Lung (tissue), 12 donors: ENCODE measurements around the gene SLC2A11. TPM values are rescaled to one million over a fixed set of nuclear protein-coding genes. Genes with fewer than 3 reads are reported as not detected.
A peak's percentile ranks its signal among the peaks of the same experiment; 100 is the strongest.

Source experiments
- ATAC-seq: fragments of 200-7000 bp; cut with Tn5 transposase; one replicate; pipeline ENCODE4 v1.9.1; 2020; ENCODE audit warnings: moderate number of reproducible peaks; ENCODE audit not compliant: insufficient read depth, low FRiP score
- DNase-seq, 3 donors: peaks; one replicate each; pipeline ENCODE4 v3.0.0-alpha.2; 2013 to 2017
- H3K27ac ChIP-seq, 2 donors: one replicate each; pipeline ENCODE4 v1.5.1; 2013; ENCODE audit warnings: mild to moderate bottlenecking in 2 of 2, moderate library complexity in 2 of 2, control low read depth in 1 of 2, inconsistent platforms in 1 of 2, low read depth in 1 of 2, low read length in 1 of 2
- H3K27me3 ChIP-seq, 3 donors: one replicate each; pipeline ENCODE4 v1.5.1; 2013; ENCODE audit warnings: low read length in 2 of 3; ENCODE audit not compliant: control insufficient read depth in 3 of 3, insufficient read depth in 3 of 3
- H3K36me3 ChIP-seq, 4 donors: one replicate each; pipeline ENCODE4 v1.5.1; 2013; ENCODE audit warnings: low read length in 4 of 4, mild to moderate bottlenecking in 1 of 4, moderate library complexity in 1 of 4; ENCODE audit not compliant: control insufficient read depth in 4 of 4, insufficient read depth in 4 of 4
- H3K4me1 ChIP-seq, 5 donors: one replicate each; pipeline ENCODE4 v1.5.1; 2013; ENCODE audit warnings: low read length in 5 of 5, mild to moderate bottlenecking in 2 of 5, moderate library complexity in 1 of 5; ENCODE audit not compliant: control insufficient read depth in 5 of 5, insufficient read depth in 5 of 5
- H3K4me3 ChIP-seq: one replicate; pipeline ENCODE4 v1.5.1; 2013; ENCODE audit warnings: mild to moderate bottlenecking, control low read depth, moderate library complexity
- H3K9ac ChIP-seq, 2 donors: one replicate each; pipeline ENCODE4 v1.5.1; 2013; ENCODE audit warnings: low read length in 2 of 2, control low read depth in 1 of 2; ENCODE audit not compliant: insufficient read depth in 1 of 2
- H3K9me3 ChIP-seq, 4 donors: one replicate each; pipeline ENCODE4 v1.5.1; 2013; ENCODE audit warnings: low read length in 3 of 4, mild to moderate bottlenecking in 1 of 4, moderate library complexity in 1 of 4; ENCODE audit not compliant: control insufficient read depth in 4 of 4, insufficient read depth in 3 of 4
- WGBS, 2 donors: extraction: QIAGEN DNeasy Blood & Tissue Kit; methylation state at CpG; one replicate each; pipeline ENCODE4 v1.1.7; 2013; 5-methylcytosine and 5-hydroxymethylcytosine counted together
- polyA plus RNA-seq, 2 donors: library from polyadenylated mRNA; stranded (reverse); fragments of 200-250 nt; gene quantifications; one replicate each; pipeline ENCODE4 v1.2.1, GENCODE V29; 2013
- total RNA-seq, 2 donors: library from RNA; depleted of rRNA in 1 of 2; stranded (reverse); fragments of >200 nt in 1 of 2; gene quantifications; one replicate each; pipeline ENCODE4 v1.2.1, GENCODE V29; 2014 to 2021
- TF ChIP-seq, protein P1 (sequence below): IDR thresholded peaks from 2 replicates; pipeline ENCODE4 v1.5.1; 2012; ENCODE audit warnings: mild to moderate bottlenecking; ENCODE audit errors: control extremely low read depth, extremely low read depth
- donor health status: control.
- donor health status: control.
- donor health status: Bipolar disorder and iron deficiency.
- donor health status: healthy.
- donor health status: DM: yes; HTN: yes; CAD: no.

Gene SLC2A11
- total and polyA plus RNA-seq, 4 donors = 3.9 to 14.1 (median 10.3) TPM

DNA sequence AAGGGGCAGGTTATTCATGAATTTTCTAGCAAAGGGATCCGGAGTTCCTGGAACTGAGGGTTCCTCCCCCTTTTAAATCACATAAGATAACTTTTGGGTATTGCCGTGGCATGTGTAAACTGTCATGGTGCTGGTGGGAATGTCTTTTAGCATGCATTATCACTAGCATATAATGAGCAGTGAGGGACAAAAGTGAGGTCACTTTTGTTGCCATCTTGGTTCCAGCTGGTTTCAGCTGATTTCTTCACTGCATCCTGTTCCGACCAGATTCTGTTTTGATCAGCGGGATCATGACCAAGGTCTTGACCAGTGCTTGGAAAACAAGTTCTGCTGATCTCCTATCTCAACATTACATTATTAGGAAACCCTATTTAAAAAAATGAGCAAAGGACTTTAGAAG lies 43.9 kb downstream of the SLC2A11 start:
- Histone ChIP-seq H3K27ac (no peak overlapping the region), H3K9me3 (no peaks in the 10 kb centered on the region), H3K9ac (no peak overlapping the region), H3K4me3 (no peak overlapping the region), H3K36me3 (peaks cover 3 to 10% (median 6%) of the 10 kb centered on the region in 4 donors), H3K4me1 (peaks cover 0 to 16% (median 0%) of the 10 kb centered on the region in 5 donors), H3K27me3 (no peaks in the 10 kb centered on the region)
- peak in 2 of 3 donors; percentile 40 to 53 for DNase-seq
- ATAC-seq = no peak
- TF ChIP-seq, protein P1, sequence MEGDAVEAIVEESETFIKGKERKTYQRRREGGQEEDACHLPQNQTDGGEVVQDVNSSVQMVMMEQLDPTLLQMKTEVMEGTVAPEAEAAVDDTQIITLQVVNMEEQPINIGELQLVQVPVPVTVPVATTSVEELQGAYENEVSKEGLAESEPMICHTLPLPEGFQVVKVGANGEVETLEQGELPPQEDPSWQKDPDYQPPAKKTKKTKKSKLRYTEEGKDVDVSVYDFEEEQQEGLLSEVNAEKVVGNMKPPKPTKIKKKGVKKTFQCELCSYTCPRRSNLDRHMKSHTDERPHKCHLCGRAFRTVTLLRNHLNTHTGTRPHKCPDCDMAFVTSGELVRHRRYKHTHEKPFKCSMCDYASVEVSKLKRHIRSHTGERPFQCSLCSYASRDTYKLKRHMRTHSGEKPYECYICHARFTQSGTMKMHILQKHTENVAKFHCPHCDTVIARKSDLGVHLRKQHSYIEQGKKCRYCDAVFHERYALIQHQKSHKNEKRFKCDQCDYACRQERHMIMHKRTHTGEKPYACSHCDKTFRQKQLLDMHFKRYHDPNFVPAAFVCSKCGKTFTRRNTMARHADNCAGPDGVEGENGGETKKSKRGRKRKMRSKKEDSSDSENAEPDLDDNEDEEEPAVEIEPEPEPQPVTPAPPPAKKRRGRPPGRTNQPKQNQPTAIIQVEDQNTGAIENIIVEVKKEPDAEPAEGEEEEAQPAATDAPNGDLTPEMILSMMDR = no peak
- 83 to 86% methylated on average over 4 of the region's 4 CpGs for WGBS, 2 donors

DNA sequence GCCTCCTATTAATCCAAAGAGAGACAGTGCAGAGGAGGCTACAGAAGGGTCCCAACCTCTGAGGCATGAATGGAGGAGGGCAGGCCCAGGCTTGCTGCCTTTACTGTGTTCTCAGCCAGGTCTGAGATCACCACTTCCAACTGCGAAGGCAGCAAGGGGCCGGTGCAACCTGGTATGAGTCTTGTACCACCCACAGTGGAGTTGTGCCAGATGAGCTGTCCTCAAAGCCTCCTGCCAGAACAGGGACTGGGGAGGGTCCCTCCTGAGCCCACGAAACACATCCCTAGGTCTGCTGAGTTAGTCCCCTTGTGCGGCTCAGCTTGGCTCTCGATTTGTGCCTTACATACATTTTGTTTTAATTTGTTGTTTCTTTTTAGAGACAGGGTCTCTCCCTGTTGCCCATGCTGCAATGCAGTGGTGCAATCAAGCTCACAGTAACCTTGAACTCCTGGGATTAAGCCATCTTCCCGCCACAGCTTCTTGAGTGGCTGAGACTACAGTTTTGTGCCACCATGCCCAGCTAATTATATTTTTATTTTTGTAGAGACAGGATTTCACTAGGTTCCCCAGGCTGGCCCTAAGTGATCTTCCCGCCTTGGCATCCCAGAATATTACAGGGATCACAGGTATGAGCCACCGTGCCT lies 45.8 kb downstream of the SLC2A11 start:
- TF ChIP-seq, protein P1 = no peak
- DNase-seq = no peak

DNA sequence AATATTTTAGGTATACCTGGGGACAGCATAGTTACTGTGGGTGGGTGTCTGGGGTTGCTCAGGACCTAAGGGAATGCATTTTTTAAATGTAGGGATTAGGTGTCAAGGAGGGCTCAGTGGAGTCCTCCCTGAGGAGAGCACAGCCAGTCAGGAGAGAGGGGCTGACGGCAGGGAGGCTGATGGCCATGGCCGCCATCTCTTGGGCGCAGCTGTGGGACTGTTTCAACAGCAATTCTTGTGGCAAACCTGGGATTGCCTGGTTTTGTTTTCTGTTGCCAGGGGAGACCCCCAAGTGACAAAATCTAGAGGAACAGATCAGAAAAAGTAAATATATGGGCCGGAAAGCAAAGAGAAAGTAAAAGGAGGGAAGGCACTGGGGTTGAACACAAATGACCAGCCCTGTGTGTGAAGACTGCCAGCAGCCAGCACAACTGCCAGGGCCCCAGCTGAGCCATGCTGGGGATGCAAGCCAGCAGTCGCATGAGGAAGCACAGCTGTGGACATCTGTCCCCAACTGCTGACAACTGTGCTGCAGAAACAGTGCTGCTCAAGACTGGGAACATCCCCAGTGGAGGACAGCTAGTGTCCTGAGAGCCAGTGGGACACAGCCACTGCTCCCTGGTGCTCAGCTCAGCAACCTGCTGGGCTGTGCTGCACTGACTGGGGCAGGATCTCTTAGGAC lies 47.0 kb downstream of the SLC2A11 start:
- no peaks in the 10 kb centered on the region for H3K9me3 ChIP-seq
- WGBS, 2 donors = 66 to 80% methylated on average over 5 of the region's 5 CpGs
- TF ChIP-seq, protein P1 = no peak
- no peaks in the 10 kb centered on the region for H3K36me3 ChIP-seq
- ATAC-seq = no peak
- peak overlapping the region in 1 of 2 donors; percentile 26 for H3K9ac ChIP-seq
- H3K27ac ChIP-seq = peak overlapping the region in 1 of 2 donors; percentile 28
- H3K4me1 ChIP-seq = peaks cover 0 to 30% (median 3%) of the 10 kb centered on the region in 5 donors
- no peak overlapping the region for H3K4me3 ChIP-seq
- DNase-seq = peak; percentile 93 to 94 (median 93)
- H3K27me3 ChIP-seq = no peaks in the 10 kb centered on the region

More for the DNA sequence above, 45.8 kb downstream of the SLC2A11 start:
- WGBS, 2 donors = 85 to 94% methylated on average over 8 of the region's 8 CpGs
- Histone ChIP-seq H3K9ac (no peak overlapping the region), H3K4me1 (peaks cover 0 to 17% (median 0%) of the 10 kb centered on the region in 5 donors), H3K27ac (peak overlapping the region in 1 of 2 donors; percentile 6), H3K36me3 (no peaks in the 10 kb centered on the region), H3K9me3 (no peaks in the 10 kb centered on the region), H3K4me3 (no peak overlapping the region), H3K27me3 (no peaks in the 10 kb centered on the region)
- ATAC-seq = no peak
